Hematopoietic multipotent progenitor cell treated with erythropoietin and hydrocortisone succinate and interleukin-3 and kit ligand, for 8 days (in vitro differentiated cells): ENCODE results near the gene OR13J1.

Experiments
- DNase-seq: peaks from one replicate; pipeline ENCODE4 v3.0.0-alpha.2; 2015

Gene OR13J1

GRCh38 chr9:35856882-35857281 is 13.3 kb downstream of the OR13J1 start:
- DNase-seq: no peak

GRCh38 chr9:35856206-35856605 is 14.0 kb downstream of the OR13J1 start:
- DNase-seq: no peak

- no peak for DNase-seq
These were observed 16.0 kb downstream of the OR13J1 start for GRCh38 chr9:35854091-35854762.

GRCh38 chr9:35852876-35853865 is 17.0 kb downstream of the OR13J1 start:
- DNase-seq: no peak

GRCh38 chr9:35852267-35852815 is 17.9 kb downstream of the OR13J1 start:
- DNase-seq: no peak

- no peak for DNase-seq
These were observed 22.2 kb downstream of the OR13J1 start for GRCh38 chr9:35847792-35848572.

GRCh38 chr9:35845824-35846771 is 24.1 kb downstream of the OR13J1 start:
- DNase-seq: no peak

GRCh38 chr9:35844628-35845270 is 25.5 kb downstream of the OR13J1 start:
- DNase-seq: peak; percentile 59

GRCh38 chr9:35842795-35843194 is 27.4 kb downstream of the OR13J1 start:
- no peak for DNase-seq

GRCh38 chr9:35842020-35842745 is 28.0 kb downstream of the OR13J1 start:
- no peak for DNase-seq

GRCh38 chr9:35841645-35841900 is 28.6 kb downstream of the OR13J1 start:
- DNase-seq: no peak

GRCh38 chr9:35840881-35841644 is 29.1 kb downstream of the OR13J1 start:
- no peak for DNase-seq

GRCh38 chr9:35839926-35840325 is 30.3 kb downstream of the OR13J1 start:
- no peak for DNase-seq

GRCh38 chr9:35836595-35836994 is 33.6 kb downstream of the OR13J1 start:
- no peak for DNase-seq

- DNase-seq: no peak
These were observed 34.4 kb downstream of the OR13J1 start for GRCh38 chr9:35835766-35836165.

GRCh38 chr9:35835216-35835632 is 35.0 kb downstream of the OR13J1 start:
- DNase-seq: peak; percentile 49

- DNase-seq: no peak
These were observed 35.7 kb downstream of the OR13J1 start for GRCh38 chr9:35834260-35835215.

GRCh38 chr9:35832814-35833213 is 37.4 kb downstream of the OR13J1 start:
- DNase-seq: no peak

- no peak for DNase-seq
These were observed 39.2 kb downstream of the OR13J1 start for GRCh38 chr9:35831040-35831439.
